Stimulated activated effector memory CD8-positive, alpha-beta T cell treated with anti-CD3 and anti-CD28 coated beads, Interleukin-12 subunit alpha, Interleukin-12 subunit beta, amount 100 ng/mL, for 72 hours (primary cell): Measurements from ENCODE around the gene ETV3L.

Experiments
- ATAC-seq: fragments of 150-1000 bp; cut with Tn5 transposase; 2 replicates; pipeline ENCODE4 v1.10.0; 2021
- DNase-seq, 2 donors: peaks; one replicate each; pipeline ENCODE4 v3.0.0; 2021 to 2022; ENCODE audit warnings: low spot score in 2 of 2
- H3K27ac Mint-ChIP-seq: one replicate; pipeline ENCODE4 v1.8.0; 2022; ENCODE audit warnings: mild to moderate bottlenecking, mixed read lengths
- H3K36me3 Mint-ChIP-seq: one replicate; pipeline ENCODE4 v1.8.0; 2022; ENCODE audit warnings: mild to moderate bottlenecking, mixed read lengths
- H3K4me1 Mint-ChIP-seq: one replicate; pipeline ENCODE4 v1.8.0; 2022; ENCODE audit warnings: mixed read lengths
- H3K4me3 Mint-ChIP-seq: one replicate; pipeline ENCODE4 v1.8.0; 2022; ENCODE audit warnings: mild to moderate bottlenecking, mixed read lengths
- H3K9me3 Mint-ChIP-seq: one replicate; pipeline ENCODE4 v1.8.0; 2022; ENCODE audit warnings: mixed read lengths

ETV3L gene

GRCh38 chr1:157114183-157115121 lies 14.8 kb upstream of the ETV3L start:
- ATAC-seq = no peak
- Mint-ChIP-seq H3K4me1 (peaks cover 20% of the 10 kb centered on the region), H3K4me3 (no peak overlapping the region), H3K9me3 (no peaks in the 10 kb centered on the region), H3K27ac (no peak overlapping the region), H3K36me3 (no peaks in the 10 kb centered on the region)
- DNase-seq = no peak

- peaks cover 20% of the 10 kb centered on the region for H3K4me1 Mint-ChIP-seq
- no peak overlapping the region for H3K27ac Mint-ChIP-seq
- H3K36me3 Mint-ChIP-seq = no peaks in the 10 kb centered on the region
- no peak overlapping the region for H3K4me3 Mint-ChIP-seq
- DNase-seq (no peak), ATAC-seq (no peak)
- H3K9me3 Mint-ChIP-seq = no peaks in the 10 kb centered on the region
These were observed 14.0 kb upstream of the ETV3L start for GRCh38 chr1:157113631-157114030.

GRCh38 chr1:157113106-157113505 lies 13.5 kb upstream of the ETV3L start:
- Mint-ChIP-seq H3K4me1 (peaks cover 20% of the 10 kb centered on the region), H3K4me3 (no peak overlapping the region), H3K27ac (peak overlapping the region; percentile 17), H3K9me3 (no peaks in the 10 kb centered on the region), H3K36me3 (no peaks in the 10 kb centered on the region)
- DNase-seq (no peak), ATAC-seq (no peak)

GRCh38 chr1:157112186-157112867 lies 12.7 kb upstream of the ETV3L start:
- H3K9me3 Mint-ChIP-seq = no peaks in the 10 kb centered on the region
- DNase-seq = no peak
- H3K36me3 Mint-ChIP-seq = no peaks in the 10 kb centered on the region
- peaks cover 22% of the 10 kb centered on the region for H3K4me1 Mint-ChIP-seq
- H3K27ac Mint-ChIP-seq = peak overlapping the region; percentile 17
- ATAC-seq = no peak
- no peak overlapping the region for H3K4me3 Mint-ChIP-seq

- no peaks in the 10 kb centered on the region for H3K9me3 Mint-ChIP-seq
- DNase-seq (no peak), ATAC-seq (no peak)
- H3K4me3 Mint-ChIP-seq = no peak overlapping the region
- H3K4me1 Mint-ChIP-seq = peaks cover 29% of the 10 kb centered on the region
- H3K36me3 Mint-ChIP-seq = no peaks in the 10 kb centered on the region
- H3K27ac Mint-ChIP-seq = peak overlapping the region; percentile 17
These were observed 12.0 kb upstream of the ETV3L start for GRCh38 chr1:157111396-157112165.

- Mint-ChIP-seq H3K27ac (no peak overlapping the region), H3K4me3 (no peak overlapping the region)
- ATAC-seq = no peak
These were observed 11.1 kb upstream of the ETV3L start for GRCh38 chr1:157110686-157111085.

GRCh38 chr1:157110003-157110402 lies 10.4 kb upstream of the ETV3L start:
- H3K27ac Mint-ChIP-seq = no peak overlapping the region
- H3K4me3 Mint-ChIP-seq = no peak overlapping the region
- no peaks in the 10 kb centered on the region for H3K36me3 Mint-ChIP-seq
- ATAC-seq = no peak
- peaks cover 44% of the 10 kb centered on the region for H3K4me1 Mint-ChIP-seq
- no peaks in the 10 kb centered on the region for H3K9me3 Mint-ChIP-seq
- DNase-seq = no peak

More at GRCh38 chr1:157110686-157111085, 11.1 kb upstream of the ETV3L start:
- no peak for DNase-seq
- Mint-ChIP-seq H3K36me3 (no peaks in the 10 kb centered on the region), H3K4me1 (peaks cover 38% of the 10 kb centered on the region), H3K9me3 (no peaks in the 10 kb centered on the region)

- DNase-seq = no peak
- Mint-ChIP-seq H3K9me3 (no peaks in the 10 kb centered on the region), H3K36me3 (no peaks in the 10 kb centered on the region), H3K4me1 (peaks cover 52% of the 10 kb centered on the region), H3K4me3 (no peak overlapping the region), H3K27ac (peak overlapping the region; percentile 23)
- no peak for ATAC-seq
These were observed 8.8 kb upstream of the ETV3L start for GRCh38 chr1:157108448-157108847.

- ATAC-seq (no peak), DNase-seq (no peak)
- H3K36me3 Mint-ChIP-seq = no peaks in the 10 kb centered on the region
- peak overlapping the region; percentile 23 for H3K27ac Mint-ChIP-seq
- H3K4me3 Mint-ChIP-seq = no peak overlapping the region
- peaks cover 48% of the 10 kb centered on the region for H3K4me1 Mint-ChIP-seq
- no peaks in the 10 kb centered on the region for H3K9me3 Mint-ChIP-seq
These were observed 8.1 kb upstream of the ETV3L start for GRCh38 chr1:157107702-157108101.

GRCh38 chr1:157106813-157107189 lies 7.2 kb upstream of the ETV3L start:
- no peaks in the 10 kb centered on the region for H3K36me3 Mint-ChIP-seq
- DNase-seq = no peak
- peak; percentile 3 for ATAC-seq
- H3K4me3 Mint-ChIP-seq = peak overlapping the region; percentile 12
- peak overlapping the region; percentile 85 for H3K27ac Mint-ChIP-seq
- peaks cover 40% of the 10 kb centered on the region for H3K4me1 Mint-ChIP-seq
- no peaks in the 10 kb centered on the region for H3K9me3 Mint-ChIP-seq

- ATAC-seq (peak; percentile 95), DNase-seq (peak; percentile 18 to 57)
- H3K36me3 Mint-ChIP-seq = no peaks in the 10 kb centered on the region
- H3K27ac Mint-ChIP-seq = peak overlapping the region; percentile 85
- peaks cover 34% of the 10 kb centered on the region for H3K4me1 Mint-ChIP-seq
- H3K4me3 Mint-ChIP-seq = peak overlapping the region; percentile 12
- H3K9me3 Mint-ChIP-seq = no peaks in the 10 kb centered on the region
These were observed 6.6 kb upstream of the ETV3L start for GRCh38 chr1:157105988-157106812.

GRCh38 chr1:157105298-157105987 lies 5.8 kb upstream of the ETV3L start:
- Mint-ChIP-seq H3K27ac (peak overlapping the region; percentile 85), H3K4me1 (peaks cover 32% of the 10 kb centered on the region), H3K9me3 (no peaks in the 10 kb centered on the region), H3K36me3 (no peaks in the 10 kb centered on the region), H3K4me3 (no peak overlapping the region)
- DNase-seq (no peak), ATAC-seq (no peak)

- H3K4me3 Mint-ChIP-seq = no peak overlapping the region
- H3K9me3 Mint-ChIP-seq = no peaks in the 10 kb centered on the region
- ATAC-seq = no peak
- no peak for DNase-seq
- H3K4me1 Mint-ChIP-seq = peaks cover 32% of the 10 kb centered on the region
- H3K27ac Mint-ChIP-seq = no peak overlapping the region
- no peaks in the 10 kb centered on the region for H3K36me3 Mint-ChIP-seq
These were observed 5.1 kb upstream of the ETV3L start for GRCh38 chr1:157104598-157105293.

- H3K9me3 Mint-ChIP-seq = no peaks in the 10 kb centered on the region
- DNase-seq (no peak), ATAC-seq (no peak)
- no peak overlapping the region for H3K27ac Mint-ChIP-seq
- peaks cover 6% of the 10 kb centered on the region for H3K36me3 Mint-ChIP-seq
- peaks cover 47% of the 10 kb centered on the region for H3K4me1 Mint-ChIP-seq
- H3K4me3 Mint-ChIP-seq = no peak overlapping the region
These were observed 3.7 kb upstream of the ETV3L start for GRCh38 chr1:157103268-157103667.
